Measurements from ENCODE around the gene MATN1. TPM values are rescaled to one million over a fixed set of nuclear protein-coding genes. Genes with fewer than 3 reads are reported as not detected.

MATN1 gene
- total RNA-seq, 4 donors from 2014 or later = 0.46 to 1.7 TPM; not detected in 2

DNA sequence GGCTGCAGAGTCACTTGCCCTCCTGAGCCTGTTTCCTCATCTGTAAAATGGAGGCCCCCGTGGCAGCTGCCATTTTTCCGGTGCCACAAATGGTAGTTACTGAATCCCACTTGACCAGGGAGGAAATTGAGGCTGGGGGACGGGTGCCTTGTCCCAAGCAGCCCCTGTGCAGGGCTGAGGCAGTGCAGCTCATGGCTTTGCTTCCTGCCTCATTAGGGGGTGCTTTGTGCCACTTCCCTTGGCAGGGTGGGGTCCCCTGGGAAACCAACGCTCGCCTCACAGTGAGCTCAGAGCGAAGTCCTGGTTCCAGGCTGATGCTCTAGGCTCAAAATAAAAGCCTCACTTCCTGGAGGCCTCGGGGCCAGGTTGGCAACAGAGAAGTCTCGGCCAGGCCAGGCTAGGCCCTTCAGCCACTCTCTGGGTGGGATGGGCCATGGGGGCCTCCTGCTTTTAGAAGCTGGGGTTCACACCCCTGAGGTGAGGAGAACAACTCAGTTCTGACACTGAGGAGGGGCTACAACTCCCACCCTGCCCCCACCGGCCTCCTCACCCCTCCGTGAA lies 27.4 kb upstream of the MATN1 start:
- Histone ChIP-seq H3K4me1 (no peaks in the 10 kb centered on the region), H3K27me3 (no peaks in the 10 kb centered on the region), H3K27ac (no peak overlapping the region), H3K9me3 (no peaks in the 10 kb centered on the region), H3K36me3 (no peaks in the 10 kb centered on the region), H3K4me3 (no peak overlapping the region)
- intact Hi-C loops (cut with DNase I; ENCODE audit: low total_unique reads) = no loop called here
- TF ChIP-seq, protein P1, sequence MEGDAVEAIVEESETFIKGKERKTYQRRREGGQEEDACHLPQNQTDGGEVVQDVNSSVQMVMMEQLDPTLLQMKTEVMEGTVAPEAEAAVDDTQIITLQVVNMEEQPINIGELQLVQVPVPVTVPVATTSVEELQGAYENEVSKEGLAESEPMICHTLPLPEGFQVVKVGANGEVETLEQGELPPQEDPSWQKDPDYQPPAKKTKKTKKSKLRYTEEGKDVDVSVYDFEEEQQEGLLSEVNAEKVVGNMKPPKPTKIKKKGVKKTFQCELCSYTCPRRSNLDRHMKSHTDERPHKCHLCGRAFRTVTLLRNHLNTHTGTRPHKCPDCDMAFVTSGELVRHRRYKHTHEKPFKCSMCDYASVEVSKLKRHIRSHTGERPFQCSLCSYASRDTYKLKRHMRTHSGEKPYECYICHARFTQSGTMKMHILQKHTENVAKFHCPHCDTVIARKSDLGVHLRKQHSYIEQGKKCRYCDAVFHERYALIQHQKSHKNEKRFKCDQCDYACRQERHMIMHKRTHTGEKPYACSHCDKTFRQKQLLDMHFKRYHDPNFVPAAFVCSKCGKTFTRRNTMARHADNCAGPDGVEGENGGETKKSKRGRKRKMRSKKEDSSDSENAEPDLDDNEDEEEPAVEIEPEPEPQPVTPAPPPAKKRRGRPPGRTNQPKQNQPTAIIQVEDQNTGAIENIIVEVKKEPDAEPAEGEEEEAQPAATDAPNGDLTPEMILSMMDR (IDR thresholded peaks at IDR 0.05) = no peak
- no peak for TF ChIP-seq POLR2A (IDR thresholded peaks at IDR 0.05)
- DNase-seq = no peak

GRCh38 chr1:30749691-30750583 lies 26.6 kb upstream of the MATN1 start:
- H3K9me3 ChIP-seq = no peaks in the 10 kb centered on the region
- intact Hi-C loops (cut with DNase I; ENCODE audit: low total_unique reads) = no loop called here
- no peaks in the 10 kb centered on the region for H3K36me3 ChIP-seq
- H3K27me3 ChIP-seq = no peaks in the 10 kb centered on the region
- H3K27ac ChIP-seq = no peak overlapping the region
- H3K4me1 ChIP-seq = no peaks in the 10 kb centered on the region
- H3K4me3 ChIP-seq = no peak overlapping the region
- TF ChIP-seq, protein P1 (IDR thresholded peaks at IDR 0.05) = no peak
- TF ChIP-seq POLR2A (IDR thresholded peaks at IDR 0.05) = no peak
- no peak for DNase-seq

GRCh38 chr1:30748699-30749401 lies 25.5 kb upstream of the MATN1 start:
- TF ChIP-seq POLR2A (IDR thresholded peaks at IDR 0.05) = no peak
- TF ChIP-seq, protein P1 (IDR thresholded peaks at IDR 0.05) = no peak
- H3K4me3 ChIP-seq = no peak overlapping the region
- no peaks in the 10 kb centered on the region for H3K4me1 ChIP-seq
- no peaks in the 10 kb centered on the region for H3K9me3 ChIP-seq
- no peak for DNase-seq
- no peak overlapping the region for H3K27ac ChIP-seq
- H3K36me3 ChIP-seq = no peaks in the 10 kb centered on the region
- intact Hi-C loops (cut with DNase I; ENCODE audit: low total_unique reads) = no loop called here
- H3K27me3 ChIP-seq = no peaks in the 10 kb centered on the region

- H3K36me3 ChIP-seq = no peaks in the 10 kb centered on the region
- no peak overlapping the region for H3K27ac ChIP-seq
- intact Hi-C loops (cut with DNase I; ENCODE audit: low total_unique reads) = no loop called here
- no peaks in the 10 kb centered on the region for H3K9me3 ChIP-seq
- TF ChIP-seq, protein P1 (IDR thresholded peaks at IDR 0.05) = no peak
- TF ChIP-seq POLR2A (IDR thresholded peaks at IDR 0.05) = no peak
- no peak overlapping the region for H3K4me3 ChIP-seq
- no peaks in the 10 kb centered on the region for H3K4me1 ChIP-seq
- H3K27me3 ChIP-seq = no peaks in the 10 kb centered on the region
- DNase-seq = no peak
Observed at GRCh38 chr1:30748098-30748698, 24.8 kb upstream of the MATN1 start.

Measured in uterus (tissue), 4 donors.